Measurements from ENCODE around the gene LENG8.

- no peak for TF ChIP-seq TAF1 (IDR thresholded peaks at IDR 0.05; ENCODE audit: low read depth)
- no peak for TF ChIP-seq RAD21 (IDR thresholded peaks at IDR 0.05; ENCODE audit: low read depth)
- TF ChIP-seq YY1 (IDR thresholded peaks at IDR 0.05; ENCODE audit: low read depth), result no peak
- no peak for TF ChIP-seq CEBPB (IDR thresholded peaks at IDR 0.05)
- TF ChIP-seq, protein P1, sequence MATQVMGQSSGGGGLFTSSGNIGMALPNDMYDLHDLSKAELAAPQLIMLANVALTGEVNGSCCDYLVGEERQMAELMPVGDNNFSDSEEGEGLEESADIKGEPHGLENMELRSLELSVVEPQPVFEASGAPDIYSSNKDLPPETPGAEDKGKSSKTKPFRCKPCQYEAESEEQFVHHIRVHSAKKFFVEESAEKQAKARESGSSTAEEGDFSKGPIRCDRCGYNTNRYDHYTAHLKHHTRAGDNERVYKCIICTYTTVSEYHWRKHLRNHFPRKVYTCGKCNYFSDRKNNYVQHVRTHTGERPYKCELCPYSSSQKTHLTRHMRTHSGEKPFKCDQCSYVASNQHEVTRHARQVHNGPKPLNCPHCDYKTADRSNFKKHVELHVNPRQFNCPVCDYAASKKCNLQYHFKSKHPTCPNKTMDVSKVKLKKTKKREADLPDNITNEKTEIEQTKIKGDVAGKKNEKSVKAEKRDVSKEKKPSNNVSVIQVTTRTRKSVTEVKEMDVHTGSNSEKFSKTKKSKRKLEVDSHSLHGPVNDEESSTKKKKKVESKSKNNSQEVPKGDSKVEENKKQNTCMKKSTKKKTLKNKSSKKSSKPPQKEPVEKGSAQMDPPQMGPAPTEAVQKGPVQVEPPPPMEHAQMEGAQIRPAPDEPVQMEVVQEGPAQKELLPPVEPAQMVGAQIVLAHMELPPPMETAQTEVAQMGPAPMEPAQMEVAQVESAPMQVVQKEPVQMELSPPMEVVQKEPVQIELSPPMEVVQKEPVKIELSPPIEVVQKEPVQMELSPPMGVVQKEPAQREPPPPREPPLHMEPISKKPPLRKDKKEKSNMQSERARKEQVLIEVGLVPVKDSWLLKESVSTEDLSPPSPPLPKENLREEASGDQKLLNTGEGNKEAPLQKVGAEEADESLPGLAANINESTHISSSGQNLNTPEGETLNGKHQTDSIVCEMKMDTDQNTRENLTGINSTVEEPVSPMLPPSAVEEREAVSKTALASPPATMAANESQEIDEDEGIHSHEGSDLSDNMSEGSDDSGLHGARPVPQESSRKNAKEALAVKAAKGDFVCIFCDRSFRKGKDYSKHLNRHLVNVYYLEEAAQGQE (IDR thresholded peaks at IDR 0.05; ENCODE audit: low read depth), result no peak
- no peak for TF ChIP-seq EP300 (IDR thresholded peaks at IDR 0.05; ENCODE audit: borderline replicate concordance)
- no peak for TF ChIP-seq FOXM1 (IDR thresholded peaks at IDR 0.05; ENCODE audit: borderline replicate concordance, low read depth)
- TF ChIP-seq, protein P2, sequence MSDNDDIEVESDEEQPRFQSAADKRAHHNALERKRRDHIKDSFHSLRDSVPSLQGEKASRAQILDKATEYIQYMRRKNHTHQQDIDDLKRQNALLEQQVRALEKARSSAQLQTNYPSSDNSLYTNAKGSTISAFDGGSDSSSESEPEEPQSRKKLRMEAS (IDR thresholded peaks at IDR 0.05), result no peak
- no peak for TF ChIP-seq CREB1 (IDR thresholded peaks at IDR 0.05; ENCODE audit: low read depth)
- no peak for TF ChIP-seq EGR1 (IDR thresholded peaks at IDR 0.05)
- TF ChIP-seq ZBTB7A (IDR thresholded peaks at IDR 0.05; ENCODE audit: low read depth), result no peak
Observed at GRCh38 chr19:54473892-54474372, 24.9 kb downstream of the LENG8 start.
